SH-SY5Y (cell line): ENCODE results near the gene BEGAIN.

Source experiments
- GATA2 ChIP-seq: IDR thresholded peaks from 2 replicates; pipeline ENCODE4 v1.6.1; 2011; ENCODE audit warnings: mild to moderate bottlenecking, low read depth, low read length
- GATA3 ChIP-seq: IDR thresholded peaks from 2 replicates; pipeline ENCODE4 v1.6.1; 2011; ENCODE audit warnings: low read depth, mild to moderate bottlenecking, low read length, moderate library complexity

DNA sequence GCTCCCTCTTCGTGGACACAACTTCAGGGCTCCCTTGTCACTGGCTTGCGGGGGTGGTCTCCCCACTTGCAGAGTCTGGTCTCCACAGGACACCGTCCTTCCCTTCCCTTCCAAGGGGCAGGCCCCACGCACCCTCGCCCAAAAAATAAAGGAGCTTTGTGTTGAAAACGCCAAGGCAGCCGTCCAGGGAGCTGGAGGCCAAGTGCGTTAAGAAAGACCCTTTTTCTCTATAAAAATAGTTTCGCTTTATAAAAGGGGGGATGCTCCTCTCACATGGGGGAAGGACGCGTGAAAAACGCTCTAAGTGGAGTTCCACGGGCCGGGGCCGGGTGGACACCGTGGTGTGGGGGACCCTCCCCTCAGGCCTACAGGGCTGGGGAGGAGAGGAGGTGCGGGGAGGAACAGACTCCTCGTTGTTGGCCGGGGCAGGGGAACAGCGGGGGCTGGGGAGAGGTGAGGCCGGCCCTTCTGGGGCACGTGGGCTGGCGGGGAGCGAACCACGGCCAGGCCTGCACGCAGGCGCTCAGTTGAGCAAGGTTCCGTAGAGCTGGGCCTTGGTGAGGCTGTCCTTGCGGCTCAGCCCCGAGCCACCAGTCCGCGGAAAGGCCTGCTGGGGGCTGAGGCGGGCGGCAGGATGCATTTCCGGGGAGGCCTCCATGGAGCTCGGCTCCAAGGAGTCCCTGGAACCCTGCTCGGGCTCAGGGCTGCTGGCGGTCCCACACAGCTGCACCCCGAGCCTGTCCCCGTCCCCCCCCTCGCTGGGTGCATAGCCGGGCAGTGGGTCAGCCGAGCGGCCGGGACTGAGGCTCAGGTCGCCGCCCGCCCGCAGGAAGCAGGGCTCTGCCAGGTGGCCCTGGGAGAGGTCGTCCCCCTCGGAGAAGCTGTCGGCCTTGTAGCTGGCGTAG, 49.5 kb downstream of the BEGAIN start:
- TF ChIP-seq GATA2 (no peak), GATA3 (no peak)
